Upper lobe of right lung (tissue), 1 donor: ENCODE measurements around the gene ATP6V1G2. TPM values are rescaled to one million over a fixed set of nuclear protein-coding genes. Genes with fewer than 3 reads are reported as not detected.
"Not testable (repeated sequence)": the region's sequence is repeated elsewhere in the genome, so short reads cannot be mapped to it uniquely, and the experiment has no call there.

Source experiments
- ATAC-seq: fragments of 200-7000 bp; cut with Tn5 transposase; one replicate; pipeline ENCODE4 v1.9.1; 2020; ENCODE audit warnings: mild to moderate bottlenecking, moderate library complexity
- DNase-seq: peaks from one replicate; pipeline ENCODE4 v3.0.0-alpha.2; 2020
- H3K27ac ChIP-seq: fragments of 200-600 bp; one replicate; pipeline ENCODE4 v1.8.0; 2022
- H3K27me3 ChIP-seq: fragments of 200-600 bp; one replicate; pipeline ENCODE4 v1.8.0; 2022; ENCODE audit warnings: mild to moderate bottlenecking
- H3K36me3 ChIP-seq: fragments of 200-600 bp; one replicate; pipeline ENCODE4 v1.8.0; 2022
- H3K4me1 ChIP-seq: fragments of 200-600 bp; one replicate; pipeline ENCODE4 v1.8.0; 2022
- H3K4me3 ChIP-seq: fragments of 200-600 bp; one replicate; pipeline ENCODE4 v1.8.0; 2022; ENCODE audit warnings: mild to moderate bottlenecking
- H3K9me3 ChIP-seq: fragments of 200-600 bp; one replicate; pipeline ENCODE4 v1.8.0; 2022
- CTCF ChIP-seq: fragments of 200-600 bp; IDR thresholded peaks from one replicate; pipeline ENCODE4 v1.8.0; 2022; ENCODE audit warnings: antibody characterized with exemption
- intact Hi-C: fragments of 100-400 bp; cut with DNase I; formaldehyde crosslinking; loops from one replicate; pipeline ENCODE4 v1.11.0; 2022
- total RNA-seq: library from RNA; stranded (reverse); fragmentation: NEBNext Ultra II Directional; extraction: Animal tissue kit (Norgen Biotek cat#: 25700); gene quantifications from one replicate; pipeline ENCODE4 v1.2.1, GENCODE V29; 2021
- donor health status: DM: no; HTN: yes; CAD: no; lungs with severe emphysema.

ATP6V1G2 gene
- total RNA-seq, 1 donor from 2014 or later = 0.75 TPM

- intact Hi-C loops = no loop called here
- H3K27me3 ChIP-seq = no peaks in the 10 kb centered on the region
- no peak for TF ChIP-seq CTCF
- DNase-seq (no peak), ATAC-seq (no peak)
- H3K9me3 ChIP-seq = no peaks in the 10 kb centered on the region
- peaks cover 51% of the 10 kb centered on the region for H3K4me1 ChIP-seq
- peaks cover 42% of the 10 kb centered on the region for H3K36me3 ChIP-seq
- H3K4me3 ChIP-seq = no peak overlapping the region
- peak overlapping the region; percentile 73 for H3K27ac ChIP-seq
Observed at GRCh38 chr6:31557443-31558317, 11.3 kb upstream of the ATP6V1G2 start.

- no peaks in the 10 kb centered on the region for H3K9me3 ChIP-seq
- intact Hi-C loops = no loop called here
- DNase-seq = no peak
- H3K4me1 ChIP-seq = peaks cover 44% of the 10 kb centered on the region
- no peak overlapping the region for H3K4me3 ChIP-seq
- no peaks in the 10 kb centered on the region for H3K27me3 ChIP-seq
- ATAC-seq = no peak
- peaks cover 42% of the 10 kb centered on the region for H3K36me3 ChIP-seq
- no peak for TF ChIP-seq CTCF
- H3K27ac ChIP-seq = no peak overlapping the region
Observed at GRCh38 chr6:31556307-31556706, 9.9 kb upstream of the ATP6V1G2 start.

DNA sequence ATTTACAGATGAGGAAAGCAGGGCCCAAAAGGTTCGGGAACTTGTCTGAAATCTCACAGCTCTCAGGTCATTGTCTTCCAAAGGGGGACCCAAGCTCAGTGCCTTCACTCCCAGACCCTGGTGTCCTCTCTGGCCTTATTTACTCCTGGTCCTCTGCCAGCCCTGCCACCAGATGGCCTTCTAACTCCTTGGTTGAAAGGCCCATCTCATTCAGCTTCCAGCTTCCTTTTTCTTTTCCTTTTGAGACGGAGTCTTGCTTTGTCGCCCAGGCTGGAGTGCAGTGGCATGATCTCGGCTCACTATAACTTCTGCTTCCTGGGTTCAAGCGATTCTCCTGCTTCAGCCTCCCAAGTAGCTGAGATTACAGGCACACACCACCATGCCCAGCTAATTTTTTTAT lies 5.0 kb upstream of the ATP6V1G2 start:
- intact Hi-C loops, H3K27me3 ChIP-seq, H3K9me3 ChIP-seq, H3K4me3 ChIP-seq, H3K27ac ChIP-seq: not testable (repeated sequence)
- ATAC-seq (peak; percentile 55), DNase-seq (peak; percentile 68)
- Histone ChIP-seq H3K4me1 (peaks cover 16% of the 10 kb centered on the region), H3K36me3 (peaks cover 41% of the 10 kb centered on the region)
- peak; percentile 58 for TF ChIP-seq CTCF

GRCh38 chr6:31548544-31548873 lies 2.1 kb upstream of the ATP6V1G2 start:
- H3K27ac ChIP-seq = peak overlapping the region; percentile 89
- intact Hi-C loops = loop anchor here (5.0 kb wide), 1 partner anchor 49 kb away; no protein-coding TSS in a partner anchor
- H3K4me3 ChIP-seq = peak overlapping the region; percentile 60

DNA sequence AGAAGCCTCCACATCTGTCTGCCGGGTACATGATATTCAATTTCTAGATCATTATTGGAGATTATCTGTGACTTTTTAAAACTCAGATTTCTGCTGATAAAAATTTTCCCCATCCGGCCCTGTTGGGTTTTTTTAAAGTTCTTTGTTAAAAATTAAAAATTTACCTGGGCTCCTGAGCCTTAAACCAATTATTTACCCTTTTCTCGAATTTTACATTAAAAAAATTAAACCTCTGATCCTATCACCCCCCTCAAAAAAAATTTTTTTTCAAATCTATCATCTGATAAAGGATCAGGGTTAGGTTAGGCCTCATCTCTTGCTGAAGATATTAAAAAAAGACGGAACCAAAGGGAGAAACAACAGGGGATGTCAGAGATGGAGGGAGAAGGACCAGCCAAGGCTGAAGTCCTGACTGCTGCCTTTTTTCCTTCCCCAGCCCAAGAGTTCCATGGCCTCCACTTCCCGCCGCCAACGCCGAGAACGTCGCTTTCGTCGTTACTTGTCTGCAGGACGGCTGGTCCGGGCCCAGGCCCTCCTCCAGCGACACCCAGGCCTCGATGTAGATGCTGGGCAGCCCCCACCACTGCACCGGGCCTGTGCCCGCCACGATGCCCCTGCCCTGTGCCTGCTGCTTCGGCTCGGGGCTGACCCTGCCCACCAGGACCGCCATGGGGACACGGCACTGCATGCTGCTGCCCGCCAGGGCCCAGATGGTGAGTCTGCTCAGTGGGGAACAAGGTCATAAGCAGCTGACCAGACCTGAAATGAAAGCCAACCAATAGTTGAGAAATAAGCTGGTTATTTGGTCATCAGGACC lies 1.5 kb upstream of the ATP6V1G2 start:
- peak; percentile 2 for ATAC-seq
- no peaks in the 10 kb centered on the region for H3K27me3 ChIP-seq
- peaks cover 14% of the 10 kb centered on the region for H3K4me1 ChIP-seq
- peak overlapping the region; percentile 89 for H3K27ac ChIP-seq
- peak; percentile 72 for DNase-seq
- H3K36me3 ChIP-seq = peaks cover 25% of the 10 kb centered on the region
- no peaks in the 10 kb centered on the region for H3K9me3 ChIP-seq
- intact Hi-C loops = loop anchor here (5.0 kb wide), 1 partner anchor 49 kb away; no protein-coding TSS in a partner anchor
- TF ChIP-seq CTCF = no peak
- peak overlapping the region; percentile 60 for H3K4me3 ChIP-seq

More at GRCh38 chr6:31548544-31548873, 2.1 kb upstream of the ATP6V1G2 start:
- Histone ChIP-seq H3K27me3 (no peaks in the 10 kb centered on the region), H3K4me1 (peaks cover 11% of the 10 kb centered on the region), H3K36me3 (peaks cover 31% of the 10 kb centered on the region), H3K9me3 (no peaks in the 10 kb centered on the region)
- TF ChIP-seq CTCF = no peak
- DNase-seq = no peak
- ATAC-seq = no peak
